Inflammatory macrophage treated with lipopolysaccharide for 1 hour (primary cell): ENCODE results near the gene TRAPPC3L.

Experiments
- DNase-seq, 2 donors: peaks; one replicate each; pipeline ENCODE4 v3.0.0-alpha.2; 2020 to 2022

The TRAPPC3L gene

DNA sequence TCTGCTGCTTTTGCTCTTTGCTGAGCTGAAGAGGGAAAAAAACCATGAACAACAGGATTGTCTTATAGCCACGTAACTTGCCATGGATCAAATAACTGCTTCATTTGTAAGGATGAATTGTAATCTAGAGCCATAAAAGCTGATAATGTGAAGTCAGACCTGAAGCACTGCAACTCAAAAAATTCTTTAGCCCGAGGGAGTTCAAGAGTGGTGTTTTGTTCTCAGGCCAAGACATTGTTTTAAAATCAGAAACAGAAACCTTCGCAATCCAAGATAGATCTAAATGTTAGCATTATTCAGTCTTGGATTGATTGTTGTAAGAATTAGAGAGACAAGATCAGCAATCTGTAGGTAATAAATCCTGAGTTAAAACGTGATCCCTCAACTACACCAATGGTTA, at the start of gene TRAPPC3L:
Gene TRAPPC3L (minus strand): TSS at position 34 of the 400 bp plus-strand sequence. CDS start 170 bp downstream, outside the sequence.
- DNase-seq, result no peak

DNA sequence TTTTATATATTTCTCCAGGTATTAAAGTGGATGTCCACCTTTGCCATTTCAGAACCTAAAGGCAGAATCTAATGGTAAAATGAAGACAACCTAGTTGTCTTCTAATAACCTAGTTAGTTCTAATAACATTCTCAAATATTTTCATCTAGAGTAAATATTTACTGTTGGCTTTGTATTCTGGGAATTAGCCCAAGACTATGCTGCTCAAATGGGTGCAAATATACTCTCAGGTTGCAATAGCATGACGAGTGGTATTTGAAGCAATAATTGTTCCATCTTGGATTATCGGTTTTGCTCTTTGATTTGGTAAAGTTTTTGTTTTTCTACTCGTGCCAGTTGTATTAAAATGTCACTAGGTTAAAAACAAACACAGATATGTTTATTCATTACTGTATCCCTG, 49.8 kb upstream of the TRAPPC3L start:
- DNase-seq, result no peak

DNA sequence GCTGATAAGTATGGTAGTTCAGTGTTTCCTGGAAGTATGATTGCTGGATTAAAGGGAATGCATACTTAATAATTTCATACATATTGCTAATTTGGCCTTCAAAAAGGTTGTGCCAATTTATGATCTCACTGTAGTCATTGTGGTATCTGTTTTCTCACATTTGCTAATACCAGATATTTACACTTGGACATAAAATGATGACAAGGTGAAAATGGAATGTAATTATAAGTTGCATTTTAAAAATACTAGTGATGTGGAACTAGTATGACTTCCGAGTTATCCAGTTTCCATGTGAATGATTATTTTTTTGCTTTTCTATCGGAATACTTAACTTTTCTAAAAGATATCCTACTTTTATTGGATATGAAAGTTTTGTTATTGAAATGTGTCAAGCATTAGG, 41.3 kb upstream of the TRAPPC3L start:
- no peak for DNase-seq

DNA sequence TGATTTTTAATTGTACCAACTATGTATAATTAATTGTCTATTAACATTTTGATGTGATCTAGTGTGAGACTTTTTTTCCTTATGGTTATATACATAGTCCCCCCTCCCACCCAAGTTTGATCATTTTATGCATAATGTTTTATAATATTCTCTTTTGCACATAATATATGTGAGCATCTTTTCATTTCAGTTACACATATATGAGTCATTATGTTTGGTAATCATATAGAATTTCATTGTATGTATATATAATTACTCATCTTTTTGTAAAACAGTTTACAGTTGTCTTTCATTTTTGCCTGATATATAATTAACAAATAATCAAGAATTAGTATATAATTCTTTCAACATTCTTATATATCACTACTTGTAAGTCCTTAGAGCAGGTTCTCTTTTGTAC, 40.8 kb upstream of the TRAPPC3L start:
- DNase-seq, result no peak

DNA sequence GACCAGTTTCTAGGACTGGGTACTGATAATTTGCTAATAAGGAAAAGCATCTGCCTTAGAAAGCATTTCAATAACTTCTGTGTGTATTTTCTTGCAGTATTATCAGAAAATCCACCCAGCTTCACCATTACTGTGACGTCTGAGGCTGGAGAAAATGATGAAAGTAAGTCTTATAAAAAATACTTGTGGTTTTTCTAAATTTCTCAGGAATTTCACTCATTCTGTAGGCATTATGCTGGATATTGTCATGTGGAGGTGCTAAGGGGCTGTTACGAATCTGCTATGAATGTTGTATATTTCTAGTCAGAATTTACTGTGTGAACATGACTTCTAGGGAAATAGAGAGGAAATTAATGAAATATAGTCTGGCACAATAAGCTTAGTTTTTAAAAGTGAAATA, 34.7 kb upstream of the TRAPPC3L start:
- DNase-seq, result no peak

DNA sequence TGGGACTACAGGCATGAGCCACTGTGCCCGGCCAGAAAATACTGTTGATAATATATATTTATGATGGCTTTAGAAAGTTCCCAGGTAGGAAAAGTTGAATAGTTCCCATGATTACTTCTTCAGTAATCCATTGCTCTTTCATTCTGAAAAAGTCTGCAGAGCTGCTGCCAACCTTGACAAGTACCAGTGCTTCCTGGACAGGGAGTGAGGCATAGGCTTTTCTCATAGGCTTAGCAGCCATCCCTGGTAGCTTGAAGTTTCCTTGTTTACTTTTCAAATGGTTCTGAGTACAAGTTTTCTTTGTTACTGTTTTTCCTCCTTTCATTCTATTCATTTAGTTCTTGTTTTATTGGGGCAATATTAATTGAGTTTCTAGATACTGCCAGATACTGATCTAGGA, 33.7 kb upstream of the TRAPPC3L start:
- DNase-seq, result no peak

DNA sequence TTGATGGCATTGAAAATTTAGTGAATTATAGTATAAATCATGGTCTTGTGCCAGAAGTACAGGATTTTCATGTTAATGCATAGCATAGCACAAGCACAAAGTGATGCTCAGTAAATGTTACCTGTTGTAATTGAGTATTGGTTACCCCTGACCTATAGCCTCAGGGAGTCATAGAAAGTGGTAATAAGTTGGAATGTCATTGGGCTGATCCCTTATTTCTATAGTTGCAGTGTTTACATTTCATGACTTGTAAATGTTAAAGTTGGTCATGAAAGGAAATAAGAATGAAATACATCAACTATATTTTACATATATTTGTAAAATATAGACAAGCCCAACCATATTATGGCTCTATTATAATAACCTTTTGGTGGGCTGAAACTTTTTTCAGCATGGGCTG, 32.9 kb upstream of the TRAPPC3L start:
- no peak for DNase-seq

DNA sequence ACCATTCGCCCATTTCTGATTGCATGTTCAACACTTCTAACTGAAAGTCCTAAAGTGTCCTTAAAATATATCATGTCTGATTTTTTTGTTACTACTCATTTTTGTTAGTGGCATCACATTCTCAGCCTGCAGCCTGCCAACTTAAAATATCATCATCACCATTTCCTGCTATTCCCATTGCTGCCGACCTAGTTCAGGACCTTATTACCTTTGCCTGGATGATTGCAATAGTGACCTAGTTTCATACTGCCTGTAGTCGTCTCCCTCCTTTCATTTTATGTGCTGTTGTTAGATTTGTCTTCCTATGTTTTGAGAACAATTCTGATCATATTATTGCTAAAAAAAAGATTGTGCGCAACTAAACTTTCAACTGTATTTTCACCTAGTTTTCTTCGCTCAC, 32.0 kb upstream of the TRAPPC3L start:
- DNase-seq, result no peak

DNA sequence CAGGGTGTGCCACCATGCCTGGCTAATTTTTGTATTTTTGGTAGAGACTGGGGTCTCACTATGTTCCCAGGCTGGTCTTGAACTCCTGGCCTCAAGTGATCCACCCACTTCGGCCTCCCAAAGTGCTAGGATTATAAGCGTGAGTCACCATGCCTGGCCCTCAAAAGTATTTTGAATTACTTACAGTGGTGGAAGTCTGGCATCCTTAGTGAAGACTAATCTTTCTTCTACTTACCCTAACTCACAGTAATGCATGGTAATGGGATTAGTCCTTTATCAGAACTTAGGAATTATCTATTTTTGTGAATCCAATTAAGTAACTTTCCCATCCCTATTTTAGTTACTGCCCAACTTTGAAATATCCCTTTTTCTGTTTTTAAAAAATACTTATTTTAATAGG, 29.7 kb upstream of the TRAPPC3L start:
- no peak for DNase-seq

DNA sequence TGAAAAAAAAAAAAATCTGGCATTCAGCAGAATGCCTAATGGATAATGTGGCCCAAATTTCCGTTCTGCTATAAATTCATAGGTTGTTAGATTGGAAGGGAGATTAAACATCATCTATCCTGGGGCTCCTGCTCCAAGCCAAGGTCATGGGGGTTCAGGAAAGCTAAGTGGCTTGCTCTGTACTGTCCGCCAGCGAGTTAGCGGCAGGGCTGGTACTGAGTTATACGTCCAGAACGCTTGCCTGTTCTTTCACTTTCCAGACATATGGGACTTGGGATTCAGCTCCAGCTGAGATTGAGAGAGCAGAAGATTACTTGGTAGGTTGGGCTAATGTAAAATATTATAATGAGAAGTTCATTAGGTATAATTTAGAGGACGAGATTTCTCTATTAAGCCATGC, 26.7 kb upstream of the TRAPPC3L start:
- peak; percentile 21 to 41 for DNase-seq

DNA sequence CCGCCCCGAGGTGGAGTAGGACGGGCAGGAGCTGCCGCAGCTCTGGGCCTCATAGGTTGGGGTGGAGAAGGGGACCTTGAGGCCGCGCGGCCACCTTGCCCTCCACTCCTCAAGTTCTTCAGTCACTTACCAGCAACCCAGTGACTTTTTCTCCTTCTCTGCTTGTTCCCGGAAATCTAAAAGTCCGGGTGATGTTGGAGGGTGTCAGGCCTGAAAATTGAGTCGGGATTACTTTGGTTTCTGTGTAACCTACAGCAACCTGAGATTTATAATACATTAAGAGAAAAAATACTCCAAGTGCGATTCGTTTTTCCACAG, 26.2 kb upstream of the TRAPPC3L start:
- DNase-seq, result no peak

DNA sequence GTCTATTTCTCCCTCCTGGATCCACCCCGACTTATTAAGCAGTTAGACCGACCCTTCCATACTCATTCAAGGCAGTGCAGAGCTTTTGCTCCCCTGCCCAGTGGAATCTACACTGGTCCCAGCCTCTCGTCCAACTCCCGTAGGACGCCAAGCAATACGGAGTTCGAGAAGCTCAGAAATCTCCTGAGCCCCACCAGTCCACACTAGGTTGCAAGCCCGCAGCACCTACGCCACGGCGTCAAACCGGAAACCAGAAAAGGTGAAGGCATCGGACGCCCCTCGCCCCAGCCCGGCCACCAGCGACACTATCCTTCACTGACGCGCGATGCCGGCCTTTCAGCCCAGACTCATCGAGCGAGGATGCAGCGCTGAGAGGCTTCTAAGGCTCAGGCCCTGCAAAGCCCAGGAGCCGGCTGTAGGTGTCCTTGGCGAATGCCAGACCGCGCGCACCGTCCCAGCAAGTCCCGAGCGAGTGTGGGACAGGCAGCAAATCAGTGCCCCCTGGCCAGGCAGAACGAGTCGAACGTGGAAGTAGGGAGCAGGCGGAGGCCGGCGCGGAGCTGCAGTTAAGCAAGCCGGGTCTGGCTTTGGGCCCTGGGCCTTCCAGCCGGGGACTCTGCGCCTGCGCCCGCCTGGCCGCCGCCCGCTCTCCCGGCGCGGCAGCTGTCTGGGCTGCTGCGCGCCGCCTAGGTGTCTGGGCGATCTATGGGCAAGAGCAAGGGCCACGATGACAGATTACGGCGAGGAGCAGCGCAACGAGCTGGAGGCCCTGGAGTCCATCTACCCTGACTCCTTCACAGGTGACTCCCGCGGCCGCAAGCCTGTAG, 25.6 kb upstream of the TRAPPC3L start, which contains the start of gene RWDD1:
Gene RWDD1 (plus strand): TSS at position 649 of the 827 bp plus-strand sequence. CDS start 79 bp downstream, at position 728.
- DNase-seq, result peak; percentile 97 to 99

DNA sequence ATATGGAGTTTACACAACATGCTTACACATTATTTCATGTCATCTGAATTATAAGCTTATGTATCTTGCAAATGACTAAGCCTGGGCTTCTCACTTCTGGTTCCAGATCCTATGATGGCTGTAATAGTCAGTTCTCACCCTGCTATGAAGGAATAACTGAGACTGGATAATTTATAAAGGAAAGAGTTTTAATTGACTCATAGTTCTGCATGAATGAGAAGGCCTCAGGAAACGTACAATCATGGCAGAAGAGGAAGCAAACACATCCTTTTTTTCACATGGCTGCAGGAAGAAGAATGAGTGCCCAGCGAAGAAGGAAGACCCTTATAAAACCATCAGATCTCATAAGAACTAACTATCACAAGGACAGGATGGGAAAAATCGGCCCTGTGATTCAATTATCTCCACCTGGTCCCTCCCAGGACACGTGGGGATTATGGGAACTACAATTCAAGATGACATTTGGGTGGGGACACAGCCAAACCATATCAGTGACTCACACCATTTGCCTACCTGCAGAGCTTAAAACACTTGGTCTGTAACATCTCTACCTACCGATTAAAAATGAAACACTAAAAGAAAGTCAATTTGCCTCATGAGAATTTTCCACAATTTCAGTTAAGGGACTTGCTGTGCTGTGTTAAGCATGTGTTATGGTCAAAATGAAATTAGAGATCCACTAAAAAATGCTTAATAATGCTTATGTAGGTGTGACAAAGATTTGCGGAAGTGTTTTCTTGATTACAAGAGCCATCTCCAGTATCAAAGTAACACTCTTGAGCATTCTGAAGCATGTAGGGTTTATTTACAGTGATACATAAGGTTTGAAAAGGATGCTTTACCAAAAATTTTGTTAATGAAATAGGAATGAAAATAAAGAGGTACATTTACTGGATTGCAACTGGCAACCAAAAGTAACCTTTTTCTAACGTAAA, 23.6 kb upstream of the TRAPPC3L start:
- DNase-seq, result peak in 1 of 2 donors; percentile 7

DNA sequence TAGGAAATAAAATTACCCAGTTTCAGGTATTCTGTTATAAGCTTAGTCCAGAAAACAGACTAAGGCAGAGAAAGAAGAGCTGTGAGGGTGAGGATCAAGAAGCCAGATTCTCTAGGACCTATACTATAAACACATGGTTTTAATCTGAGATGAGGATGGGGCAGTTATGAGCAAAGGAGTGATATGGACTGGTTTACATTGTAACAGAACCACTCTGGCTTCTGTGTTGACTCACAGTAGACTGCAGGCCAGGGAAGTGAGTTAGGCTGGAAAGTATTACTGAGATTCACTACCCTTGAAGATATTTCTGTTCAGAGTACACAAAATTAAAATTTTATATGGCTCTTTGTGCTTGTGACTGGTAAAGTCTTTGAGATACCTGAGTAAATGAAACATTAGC, 22.6 kb upstream of the TRAPPC3L start:
- DNase-seq, result no peak

DNA sequence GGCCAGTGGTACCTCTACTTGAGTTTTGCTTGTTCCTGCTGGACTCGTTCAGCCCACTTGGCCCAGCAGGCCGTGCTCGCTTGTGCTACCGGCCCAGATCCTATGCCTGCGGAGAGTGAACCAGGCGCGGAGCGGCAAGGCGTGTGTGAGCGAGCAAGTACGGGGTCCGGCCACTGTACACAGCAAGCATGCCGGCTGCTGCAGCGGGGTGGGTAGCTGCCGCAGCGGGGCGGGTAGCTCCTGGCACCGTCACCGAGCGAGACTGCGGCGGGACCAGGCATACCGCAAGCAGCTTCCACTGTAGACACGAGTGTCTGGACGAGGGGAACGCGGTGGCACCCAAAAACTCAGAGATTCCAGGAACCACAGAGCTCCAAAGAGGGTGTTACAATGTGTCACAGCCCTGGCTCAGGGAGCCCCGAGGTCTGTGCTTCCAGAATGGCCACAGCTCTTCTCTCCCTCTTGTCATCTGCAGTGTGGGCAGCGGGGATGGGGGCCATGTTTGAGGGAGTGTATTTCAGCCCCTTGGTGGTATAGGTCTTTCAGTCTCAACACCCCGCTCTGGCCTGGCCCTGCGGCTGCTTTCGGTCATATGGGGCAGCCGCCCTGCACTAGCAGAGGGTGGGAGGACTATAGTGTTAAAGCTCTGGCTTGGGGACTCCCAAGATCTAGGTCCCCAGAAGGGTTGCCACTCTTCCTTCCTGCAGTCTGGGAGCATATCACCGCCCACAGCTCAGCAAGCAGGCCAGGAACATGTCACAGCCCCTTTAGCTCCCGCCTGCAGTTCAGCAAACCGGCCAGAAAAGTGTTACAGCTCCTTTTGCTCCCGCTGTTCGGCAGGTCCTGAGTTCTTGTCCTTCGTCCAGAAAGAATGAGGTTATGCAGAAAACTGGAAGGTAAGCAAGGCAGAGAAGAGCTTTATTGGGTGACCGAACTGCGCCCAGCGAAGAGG, 19.7 kb upstream of the TRAPPC3L start:
- no peak for DNase-seq

DNA sequence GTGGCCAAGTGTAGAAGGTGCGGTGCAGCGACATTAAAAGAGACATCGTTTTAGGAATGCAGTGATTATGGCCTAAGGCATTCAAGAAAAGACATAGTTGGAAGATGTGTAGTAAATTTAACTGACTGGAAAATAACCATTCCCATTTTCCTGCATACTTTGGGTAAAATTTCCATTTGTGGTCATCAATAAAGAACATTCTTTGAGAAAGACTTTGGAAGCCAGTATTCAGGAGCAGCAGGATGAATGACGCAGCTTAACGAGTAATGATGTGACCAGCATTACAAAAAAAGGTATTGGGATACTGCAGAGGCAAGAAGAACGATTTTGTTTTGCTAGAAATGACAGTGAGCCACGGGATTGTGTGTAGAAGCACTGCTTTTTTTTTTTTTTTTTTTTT, 18.8 kb upstream of the TRAPPC3L start:
- no peak for DNase-seq

DNA sequence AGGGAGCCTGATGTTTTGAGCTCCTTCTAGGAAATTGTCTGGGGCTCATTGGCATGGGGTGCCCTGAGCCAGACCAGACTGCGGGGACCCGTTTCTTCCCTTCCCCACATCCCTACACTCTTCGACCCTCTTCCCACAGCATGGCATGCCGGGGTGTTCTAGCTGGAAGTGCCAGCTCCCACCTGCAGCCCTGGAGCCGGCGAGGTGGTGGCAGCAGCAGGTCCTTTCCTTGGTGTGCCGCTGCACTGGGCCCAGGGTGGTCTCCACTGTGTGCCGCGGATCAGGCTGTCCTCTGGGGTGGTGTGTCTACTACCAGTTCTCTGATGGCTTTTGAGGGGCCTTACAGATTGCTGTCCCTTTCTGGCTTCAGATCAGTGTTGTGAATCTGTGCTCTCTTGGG, 18.3 kb upstream of the TRAPPC3L start:
- no peak for DNase-seq

DNA sequence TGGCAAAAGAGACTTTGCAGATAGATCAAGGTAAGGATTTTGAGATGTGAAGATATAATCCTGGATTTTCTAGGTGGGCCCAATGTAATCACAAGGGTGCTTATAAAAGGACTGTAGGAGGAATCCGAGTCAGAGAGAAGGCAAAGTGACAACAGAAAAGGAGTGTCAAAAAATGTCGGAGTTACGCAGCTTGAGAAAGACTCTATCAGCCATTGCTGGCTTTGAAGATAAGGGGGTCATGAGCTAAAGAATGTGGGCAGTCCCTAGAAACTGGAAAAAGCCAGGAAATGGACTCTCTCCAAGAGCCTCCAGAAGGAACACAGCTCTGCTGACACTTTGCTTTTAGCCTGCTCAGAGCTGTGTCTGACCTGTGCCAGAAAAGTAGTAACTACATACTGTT, 17.1 kb upstream of the TRAPPC3L start:
- DNase-seq, result no peak

DNA sequence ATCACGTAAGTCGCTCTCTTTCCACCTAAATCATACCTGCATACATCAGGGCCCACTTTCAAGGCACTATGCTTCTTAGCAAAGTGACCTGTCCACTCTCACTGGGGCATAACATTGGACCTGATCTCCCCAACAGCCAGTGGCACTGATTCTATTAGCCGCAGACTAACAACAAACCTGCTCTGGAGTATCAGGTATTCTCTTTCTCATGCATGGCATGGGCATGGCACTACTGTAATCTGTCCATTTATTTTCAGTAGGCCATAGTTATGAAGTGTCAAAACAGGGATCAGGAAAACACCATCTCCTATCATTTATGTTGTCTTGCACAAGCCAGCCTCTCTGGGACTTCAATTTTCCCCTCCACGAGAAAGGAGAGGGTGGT, 16.5 kb upstream of the TRAPPC3L start:
- no peak for DNase-seq

DNA sequence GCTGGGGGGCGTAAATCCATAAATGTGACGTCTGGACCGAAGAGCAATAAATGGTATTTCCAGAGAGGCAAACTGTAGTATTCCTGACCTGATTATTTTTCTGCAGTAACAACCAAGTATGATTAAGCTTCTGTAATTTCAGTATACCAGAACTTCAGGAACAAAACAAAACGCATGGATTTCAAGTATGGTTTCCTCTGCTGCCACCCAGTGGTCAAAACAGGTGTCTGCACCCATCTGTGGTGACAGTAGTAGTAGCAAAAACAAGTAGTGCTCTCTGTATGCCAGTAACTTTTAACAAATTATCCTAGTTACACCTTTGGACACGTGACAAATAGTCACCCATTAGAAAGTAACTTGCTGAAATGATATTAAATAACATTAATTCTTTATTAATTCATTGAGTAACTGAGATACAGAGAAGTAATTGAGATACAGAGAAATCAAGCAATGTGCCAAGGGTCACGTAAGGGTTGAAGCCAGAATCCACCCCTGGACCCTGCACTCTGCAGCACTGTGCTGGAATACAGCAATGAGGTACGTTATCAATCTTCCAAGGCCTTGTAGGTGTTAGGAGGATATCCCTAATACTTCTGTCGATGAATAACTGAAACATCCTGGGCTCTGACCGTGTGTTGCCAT, 16.0 kb upstream of the TRAPPC3L start:
- peak; percentile 56 to 92 for DNase-seq

DNA sequence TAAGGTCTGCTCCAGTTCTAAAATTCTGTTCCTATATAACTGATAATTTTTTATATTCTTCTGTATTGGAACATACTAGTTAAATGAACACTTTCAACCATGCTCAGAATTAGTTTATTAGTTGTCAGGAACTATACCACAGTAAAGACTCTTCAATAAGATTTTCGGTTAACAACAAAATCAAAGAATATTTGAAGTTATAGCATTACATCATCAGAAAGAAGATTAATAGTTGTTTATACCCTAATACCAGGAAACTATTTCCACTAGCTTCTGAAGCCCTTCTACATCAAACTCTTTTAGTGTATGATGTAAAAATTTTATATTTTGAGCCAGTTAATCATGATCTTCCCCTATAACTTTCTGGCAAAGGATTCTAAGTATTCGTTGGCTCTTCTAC, 14.6 kb upstream of the TRAPPC3L start:
- no peak for DNase-seq

DNA sequence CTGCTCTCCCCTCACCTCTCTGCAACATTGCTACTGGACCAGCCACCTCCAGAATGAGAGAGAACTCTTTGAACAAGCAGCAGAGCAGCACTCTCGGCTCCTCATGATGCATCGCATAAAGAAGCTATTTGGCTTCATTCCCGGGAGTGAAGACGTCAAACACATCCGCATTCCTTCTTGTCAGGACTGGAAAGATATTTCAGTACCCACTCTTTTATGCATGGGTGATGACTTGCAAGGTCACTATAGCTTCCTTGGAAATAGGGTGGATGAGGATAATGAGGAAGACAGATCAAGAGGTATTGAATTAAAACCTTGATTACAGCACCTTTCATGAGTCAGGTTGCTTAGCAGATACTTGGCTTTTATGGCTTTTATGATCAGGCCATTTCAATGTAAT, 12.4 kb upstream of the TRAPPC3L start:
- no peak for DNase-seq
